HepG2 (cell line): ENCODE data around the gene AAMP. TPM values are rescaled to one million over a fixed set of nuclear protein-coding genes. Genes with fewer than 3 reads are reported as not detected.

Source experiments
- CBFB ChIP-seq: sonication (generic); formaldehyde crosslinking; IDR thresholded peaks from 2 replicates; pipeline ENCODE4 v1.4.0; 2020; ENCODE audit warnings: missing genetic modification reagents
- FUBP1 ChIP-seq: sonication (generic); formaldehyde crosslinking; IDR thresholded peaks from 2 replicates; pipeline ENCODE4 v1.5.1; 2020; ENCODE audit warnings: missing genetic modification reagents, mild to moderate bottlenecking, borderline replicate concordance
- KDM1A ChIP-seq: IDR thresholded peaks from 2 replicates; pipeline ENCODE4 v1.6.1; 2016; ENCODE audit warnings: missing compliant biosample characterization
- MXD3 ChIP-seq: IDR thresholded peaks from 2 replicates; pipeline ENCODE4 v1.6.1; 2016; ENCODE audit warnings: mild to moderate bottlenecking, missing biosample characterization, missing genetic modification reagents
- NPAS2 ChIP-seq: sonication (generic); formaldehyde crosslinking; IDR thresholded peaks from 2 replicates; pipeline ENCODE4 v1.8.0; 2022; ENCODE audit warnings: mild to moderate bottlenecking, missing genetic modification reagents, borderline replicate concordance
- RERE ChIP-seq: IDR thresholded peaks from 2 replicates; pipeline ENCODE4 v1.6.1; 2016; ENCODE audit warnings: low read depth, missing genetic modification reagents, missing compliant biosample characterization
- SIX4 ChIP-seq: sonication (generic); formaldehyde crosslinking; IDR thresholded peaks from 2 replicates; pipeline ENCODE4 v1.4.0; 2020; ENCODE audit warnings: missing genetic modification reagents
- ZMAT5 ChIP-seq: sonication (generic); formaldehyde crosslinking; IDR thresholded peaks from 2 replicates; pipeline ENCODE4 v1.5.0; 2020; ENCODE audit warnings: mild to moderate bottlenecking, low read depth, missing genetic modification reagents, borderline replicate concordance
- ZNF24 ChIP-seq: fragments of 450-650 bp; IDR thresholded peaks from 2 replicates; pipeline ENCODE4 v1.6.1; 2017; ENCODE audit warnings: antibody characterized with exemption, mild to moderate bottlenecking
- ZNF292 ChIP-seq: sonication (generic); formaldehyde crosslinking; IDR thresholded peaks from 2 replicates; pipeline ENCODE4 v1.8.1; 2022; ENCODE audit warnings: mild to moderate bottlenecking, low read depth, missing genetic modification reagents, borderline replicate concordance
- ZNF773 ChIP-seq: sonication (generic); formaldehyde crosslinking; IDR thresholded peaks from 2 replicates; pipeline ENCODE4 v1.4.0; 2020; ENCODE audit warnings: missing genetic modification reagents, borderline replicate concordance
- ZNF784 ChIP-seq: sonication (generic); formaldehyde crosslinking; IDR thresholded peaks from 2 replicates; pipeline ENCODE4 v1.5.1; 2020; ENCODE audit warnings: missing genetic modification reagents, mild to moderate bottlenecking, borderline replicate concordance
- polyA plus RNA-seq, 8 experiments: library from polyadenylated mRNA; depleted of rRNA in 3 of 8; stranded (reverse) in 7 of 8; unstranded in 1 of 8; fragments of >200 nt; fragmentation: Illumina TruSeq in 4 of 8; extraction: Trizol in 4 of 8; gene quantifications; 2 replicates each; pipeline versions ENCODE4 v1.2.1 to v1.2.3, GENCODE V29; 2011 to 2016; ENCODE audit warnings: low read depth in 4 of 8, missing spikeins in 1 of 8, mixed read lengths in 1 of 8; ENCODE audit not compliant: insufficient read depth in 1 of 8
- total RNA-seq, 5 experiments: library from RNA; depleted of rRNA; stranded (reverse); fragments of >200 nt; fragmentation: Illumina TruSeq; extraction: Trizol; gene quantifications; 2 replicates each; pipeline ENCODE4 v1.2.3, GENCODE V29; 2016; ENCODE audit warnings: low read depth in 1 of 5
- TF ChIP-seq, protein P1 (sequence below): sonication (generic); formaldehyde crosslinking; conservative IDR thresholded peaks from 2 replicates; pipeline ENCODE4 v1.8.0; 2022; ENCODE audit warnings: missing genetic modification reagents
- TF ChIP-seq, protein P2 (sequence below): sonication (generic); formaldehyde crosslinking; IDR thresholded peaks from 2 replicates; pipeline ENCODE4 v1.8.1; 2023; ENCODE audit warnings: mild to moderate bottlenecking, missing genetic modification reagents

The AAMP gene
- total and polyA plus RNA-seq, 2 of the 13 experiments (the other 11 are each of a cell fraction or from before 2014, with no cell fraction given), result 110 to 186 TPM

DNA sequence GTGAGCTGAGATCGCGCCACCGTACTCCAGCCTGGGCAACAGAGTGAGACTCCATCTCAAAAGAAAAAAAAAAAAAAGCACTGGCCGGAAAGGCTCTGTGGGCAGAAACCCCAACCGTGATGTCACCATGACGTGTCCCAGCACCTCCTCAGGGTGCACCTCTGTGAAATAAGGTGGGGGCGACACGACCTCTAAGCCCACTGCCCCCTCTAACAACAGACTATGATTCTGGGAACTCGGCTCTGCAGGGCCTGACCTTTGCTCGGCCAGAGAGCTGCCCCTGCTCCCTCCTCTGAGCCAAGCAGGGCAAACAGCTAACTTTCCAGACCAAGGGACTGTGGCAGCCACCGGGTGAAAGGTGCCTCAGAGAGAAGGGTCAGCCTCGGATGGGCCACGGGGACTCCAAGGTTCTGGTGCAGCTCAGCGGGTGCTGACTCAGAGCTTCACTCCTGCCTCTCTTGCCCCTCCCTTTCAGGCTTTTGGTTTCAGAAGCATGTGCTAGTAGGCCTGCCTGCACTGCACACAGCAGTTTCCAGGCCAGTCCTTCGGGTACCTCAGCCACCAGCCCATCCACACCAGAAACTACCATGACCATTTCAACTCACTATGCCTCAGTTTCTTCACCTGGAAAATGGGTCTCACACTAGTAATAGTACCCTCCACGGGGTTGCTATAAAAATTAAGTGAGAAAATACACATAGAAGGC lies 14.3 kb upstream of the AAMP start (continued):
- TF ChIP-seq FUBP1 (CRISPR knock-in tag), result no peak
- TF ChIP-seq, protein P1, sequence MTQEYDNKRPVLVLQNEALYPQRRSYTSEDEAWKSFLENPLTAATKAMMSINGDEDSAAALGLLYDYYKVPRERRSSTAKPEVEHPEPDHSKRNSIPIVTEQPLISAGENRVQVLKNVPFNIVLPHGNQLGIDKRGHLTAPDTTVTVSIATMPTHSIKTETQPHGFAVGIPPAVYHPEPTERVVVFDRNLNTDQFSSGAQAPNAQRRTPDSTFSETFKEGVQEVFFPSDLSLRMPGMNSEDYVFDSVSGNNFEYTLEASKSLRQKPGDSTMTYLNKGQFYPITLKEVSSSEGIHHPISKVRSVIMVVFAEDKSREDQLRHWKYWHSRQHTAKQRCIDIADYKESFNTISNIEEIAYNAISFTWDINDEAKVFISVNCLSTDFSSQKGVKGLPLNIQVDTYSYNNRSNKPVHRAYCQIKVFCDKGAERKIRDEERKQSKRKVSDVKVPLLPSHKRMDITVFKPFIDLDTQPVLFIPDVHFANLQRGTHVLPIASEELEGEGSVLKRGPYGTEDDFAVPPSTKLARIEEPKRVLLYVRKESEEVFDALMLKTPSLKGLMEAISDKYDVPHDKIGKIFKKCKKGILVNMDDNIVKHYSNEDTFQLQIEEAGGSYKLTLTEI, result no peak
- no peak for TF ChIP-seq ZMAT5
- peak; percentile 13; the same call in 1 of the 2 replicates for TF ChIP-seq SIX4 (CRISPR knock-in tag)
- TF ChIP-seq, protein P2, sequence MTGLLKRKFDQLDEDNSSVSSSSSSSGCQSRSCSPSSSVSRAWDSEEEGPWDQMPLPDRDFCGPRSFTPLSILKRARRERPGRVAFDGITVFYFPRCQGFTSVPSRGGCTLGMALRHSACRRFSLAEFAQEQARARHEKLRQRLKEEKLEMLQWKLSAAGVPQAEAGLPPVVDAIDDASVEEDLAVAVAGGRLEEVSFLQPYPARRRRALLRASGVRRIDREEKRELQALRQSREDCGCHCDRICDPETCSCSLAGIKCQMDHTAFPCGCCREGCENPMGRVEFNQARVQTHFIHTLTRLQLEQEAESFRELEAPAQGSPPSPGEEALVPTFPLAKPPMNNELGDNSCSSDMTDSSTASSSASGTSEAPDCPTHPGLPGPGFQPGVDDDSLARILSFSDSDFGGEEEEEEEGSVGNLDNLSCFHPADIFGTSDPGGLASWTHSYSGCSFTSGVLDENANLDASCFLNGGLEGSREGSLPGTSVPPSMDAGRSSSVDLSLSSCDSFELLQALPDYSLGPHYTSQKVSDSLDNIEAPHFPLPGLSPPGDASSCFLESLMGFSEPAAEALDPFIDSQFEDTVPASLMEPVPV (CRISPR knock-in tag), result no peak
- no peak for TF ChIP-seq ZNF773 (CRISPR knock-in tag)
- no peak for TF ChIP-seq CBFB (CRISPR knock-in tag)
- no peak for TF ChIP-seq RERE (CRISPR knock-in tag)
- no peak for TF ChIP-seq KDM1A (CRISPR knock-in tag)
- peak; percentile 29; the same call in 1 of the 2 replicates for TF ChIP-seq MXD3 (CRISPR knock-in tag)
- no peak for TF ChIP-seq ZNF24
- no peak for TF ChIP-seq NPAS2 (CRISPR knock-in tag)
- TF ChIP-seq ZNF292 (CRISPR knock-in tag), result peak; percentile 88; the same call in 1 of the 2 replicates
- no peak for TF ChIP-seq ZNF784 (CRISPR knock-in tag)
